Measurements from ENCODE around the gene LENG9. TPM values are rescaled to one million over a fixed set of nuclear protein-coding genes. Genes with fewer than 3 reads are reported as not detected.

LENG9 gene
- total and polyA plus RNA-seq, 3 donors from 2014 or later = 1.9 to 5.8 (median 5.6) TPM

- Histone ChIP-seq H3K4me3 (no peak overlapping the region), H3K9me3 (no peaks in the 10 kb centered on the region), H3K4me1 (no peaks in the 10 kb centered on the region), H3K27me3 (no peaks in the 10 kb centered on the region), H3K27ac (no peak overlapping the region), H3K36me3 (ENCODE audit: low read depth, missing control alignments) (no peaks in the 10 kb centered on the region)
- intact Hi-C loops (cut with DNase I; ENCODE audit: low total_unique reads) = no loop called here
- TF ChIP-seq POLR2A (IDR thresholded peaks at IDR 0.05) (no peak), CTCF (IDR thresholded peaks at IDR 0.05) (no peak)
- 84 to 87% methylated on average over 3 of the region's 3 CpGs for WGBS, 2 donors
- no peak for DNase-seq
Observed at GRCh38 chr19:54482889-54483288, 19.3 kb upstream of the LENG9 start.

- no peaks in the 10 kb centered on the region for H3K27me3 ChIP-seq
- intact Hi-C loops (cut with DNase I; ENCODE audit: low total_unique reads) = no loop called here
- H3K4me3 ChIP-seq = no peak overlapping the region
- no peaks in the 10 kb centered on the region for H3K36me3 ChIP-seq (ENCODE audit: low read depth, missing control alignments)
- no peaks in the 10 kb centered on the region for H3K4me1 ChIP-seq
- DNase-seq = peak; percentile 40
- H3K27ac ChIP-seq = no peak overlapping the region
- no peaks in the 10 kb centered on the region for H3K9me3 ChIP-seq
- no peak for TF ChIP-seq POLR2A (IDR thresholded peaks at IDR 0.05)
- peak in 2 of 3 experiments; percentile 34 to 40 for TF ChIP-seq CTCF (IDR thresholded peaks at IDR 0.05)
- WGBS, 2 donors = 7 to 8% methylated on average over 16 of the region's 16 CpGs
Observed at GRCh38 chr19:54481326-54481930, 17.9 kb upstream of the LENG9 start.

GRCh38 chr19:54480051-54480450, 16.5 kb upstream of the LENG9 start:
- Histone ChIP-seq H3K4me3 (no peak overlapping the region), H3K4me1 (no peaks in the 10 kb centered on the region), H3K9me3 (no peaks in the 10 kb centered on the region), H3K27ac (no peak overlapping the region), H3K27me3 (no peaks in the 10 kb centered on the region), H3K36me3 (ENCODE audit: low read depth, missing control alignments) (no peaks in the 10 kb centered on the region)
- TF ChIP-seq POLR2A (IDR thresholded peaks at IDR 0.05) = no peak
- TF ChIP-seq CTCF (IDR thresholded peaks at IDR 0.05) = no peak
- no peak for DNase-seq
- 70 to 76% methylated on average over 2 of the region's 2 CpGs for WGBS, 2 donors
- intact Hi-C loops (cut with DNase I; ENCODE audit: low total_unique reads) = no loop called here

- Histone ChIP-seq H3K9me3 (no peaks in the 10 kb centered on the region), H3K36me3 (ENCODE audit: low read depth, missing control alignments) (no peaks in the 10 kb centered on the region), H3K4me1 (no peaks in the 10 kb centered on the region), H3K27ac (no peak overlapping the region), H3K27me3 (no peaks in the 10 kb centered on the region), H3K4me3 (no peak overlapping the region)
- 34 to 46% methylated on average over 10 of the region's 10 CpGs for WGBS, 2 donors
- no peak for DNase-seq
- TF ChIP-seq POLR2A (IDR thresholded peaks at IDR 0.05) = no peak
- peak in 2 of 3 experiments; percentile 24 to 57 for TF ChIP-seq CTCF (IDR thresholded peaks at IDR 0.05)
- intact Hi-C loops (cut with DNase I; ENCODE audit: low total_unique reads) = no loop called here
Observed at GRCh38 chr19:54478677-54479266, 15.2 kb upstream of the LENG9 start.

- H3K27me3 ChIP-seq = no peaks in the 10 kb centered on the region
- peaks cover 9% of the 10 kb centered on the region for H3K4me1 ChIP-seq
- H3K9me3 ChIP-seq = no peaks in the 10 kb centered on the region
- no peak for DNase-seq
- intact Hi-C loops (cut with DNase I; ENCODE audit: low total_unique reads) = no loop called here
- H3K36me3 ChIP-seq (ENCODE audit: low read depth, missing control alignments) = no peaks in the 10 kb centered on the region
- H3K4me3 ChIP-seq = no peak overlapping the region
- 64 to 73% methylated on average over 3 of the region's 3 CpGs for WGBS, 2 donors
- no peak overlapping the region for H3K27ac ChIP-seq
- TF ChIP-seq CTCF (IDR thresholded peaks at IDR 0.05) (no peak), POLR2A (IDR thresholded peaks at IDR 0.05) (no peak)
Observed at GRCh38 chr19:54477650-54478049, 14.1 kb upstream of the LENG9 start.

Measured in testis (tissue), 3 donors.